NB4 (cell line): ENCODE measurements around the gene FLNC.

Experiments
- CTCF ChIP-seq: IDR thresholded peaks from one replicate; pipeline ENCODE4 v1.5.1; 2012; ENCODE audit warnings: low read depth, low read length
- POLR2A ChIP-seq: IDR thresholded peaks from 2 replicates; pipeline ENCODE4 v1.6.1; 2011; ENCODE audit warnings: mild to moderate bottlenecking; ENCODE audit not compliant: insufficient read length; ENCODE audit errors: extremely low read depth

- TF ChIP-seq CTCF: no peak
- no peak for TF ChIP-seq POLR2A
Observed at GRCh38 chr7:128804484-128804883, 25.7 kb upstream of the FLNC start.
